ENCODE data around the gene FLT1.
A peak's percentile ranks its signal among the peaks of the same experiment; 100 is the strongest.

FLT1 gene

GRCh38 chr13:28380319-28380718, 114.6 kb downstream of the FLT1 start:
- DNase-seq (ENCODE audit: low spot score): no peak

- no peak for DNase-seq (ENCODE audit: low spot score)
Measured at GRCh38 chr13:28379371-28380083, 115.4 kb downstream of the FLT1 start.

GRCh38 chr13:28376604-28377003, 118.3 kb downstream of the FLT1 start:
- no peak for DNase-seq (ENCODE audit: low spot score)

- DNase-seq (ENCODE audit: low spot score): no peak
Measured at GRCh38 chr13:28375250-28375930, 119.5 kb downstream of the FLT1 start.

GRCh38 chr13:28373810-28374209, 121.1 kb downstream of the FLT1 start:
- DNase-seq (ENCODE audit: low spot score): no peak

GRCh38 chr13:28370448-28370847, 124.5 kb downstream of the FLT1 start:
- no peak for DNase-seq (ENCODE audit: low spot score)

GRCh38 chr13:28358708-28359107, 136.2 kb downstream of the FLT1 start:
- no peak for DNase-seq (ENCODE audit: low spot score)

- no peak for DNase-seq (ENCODE audit: low spot score)
Measured at GRCh38 chr13:28357911-28358433, 137.0 kb downstream of the FLT1 start.

- no peak for DNase-seq (ENCODE audit: low spot score)
Measured at GRCh38 chr13:28357247-28357825, 137.6 kb downstream of the FLT1 start.

- peak; percentile 16 for DNase-seq (ENCODE audit: low spot score)
Measured at GRCh38 chr13:28356561-28357021, 138.3 kb downstream of the FLT1 start.

- DNase-seq (ENCODE audit: low spot score): no peak
Measured at GRCh38 chr13:28355822-28356371, 139.0 kb downstream of the FLT1 start.

GRCh38 chr13:28355046-28355821, 139.7 kb downstream of the FLT1 start:
- no peak for DNase-seq (ENCODE audit: low spot score)

GRCh38 chr13:28353679-28354078, 141.2 kb downstream of the FLT1 start:
- DNase-seq (ENCODE audit: low spot score): peak; percentile 29

- DNase-seq (ENCODE audit: low spot score): no peak
Measured at GRCh38 chr13:28349907-28350654, 144.8 kb downstream of the FLT1 start.

- DNase-seq (ENCODE audit: low spot score): no peak
Measured at GRCh38 chr13:28349371-28349770, 145.6 kb downstream of the FLT1 start.

GRCh38 chr13:28347456-28348371, 147.2 kb downstream of the FLT1 start:
- no peak for DNase-seq (ENCODE audit: low spot score)

GRCh38 chr13:28346154-28346553, 148.8 kb downstream of the FLT1 start:
- no peak for DNase-seq (ENCODE audit: low spot score)

GRCh38 chr13:28344163-28344562, 150.8 kb downstream of the FLT1 start:
- DNase-seq (ENCODE audit: low spot score): no peak

GRCh38 chr13:28342251-28342650, 152.7 kb downstream of the FLT1 start:
- DNase-seq (ENCODE audit: low spot score): no peak

GRCh38 chr13:28340272-28340793, 154.6 kb downstream of the FLT1 start:
- no peak for DNase-seq (ENCODE audit: low spot score)

All from globus pallidus (tissue), 1 donor.